Hepatocyte (in vitro differentiated cells): ENCODE data around the gene FREM1.

Source experiments
- EZH2 ChIP-seq: fragments of 200-600 bp; sonication (generic); IDR thresholded peaks from 2 replicates; pipeline ENCODE4 v1.6.1; 2016; ENCODE audit warnings: antibody characterized with exemption, mild to moderate bottlenecking, borderline replicate concordance
- EZH2phosphoT487 ChIP-seq: fragments of 200-600 bp; sonication (generic); IDR thresholded peaks from one replicate; pipeline ENCODE4 v1.6.1; 2018; ENCODE audit warnings: antibody characterized with exemption, mild to moderate bottlenecking, low read depth, moderate library complexity; ENCODE audit not compliant: unreplicated experiment, severe bottlenecking
- TF ChIP-seq, protein P1 (sequence below): fragments of 200-600 bp; sonication (generic); IDR thresholded peaks from 2 replicates; pipeline ENCODE4 v1.5.1; 2016; ENCODE audit warnings: antibody characterized with exemption, mild to moderate bottlenecking; ENCODE audit not compliant: poor library complexity

DNA sequence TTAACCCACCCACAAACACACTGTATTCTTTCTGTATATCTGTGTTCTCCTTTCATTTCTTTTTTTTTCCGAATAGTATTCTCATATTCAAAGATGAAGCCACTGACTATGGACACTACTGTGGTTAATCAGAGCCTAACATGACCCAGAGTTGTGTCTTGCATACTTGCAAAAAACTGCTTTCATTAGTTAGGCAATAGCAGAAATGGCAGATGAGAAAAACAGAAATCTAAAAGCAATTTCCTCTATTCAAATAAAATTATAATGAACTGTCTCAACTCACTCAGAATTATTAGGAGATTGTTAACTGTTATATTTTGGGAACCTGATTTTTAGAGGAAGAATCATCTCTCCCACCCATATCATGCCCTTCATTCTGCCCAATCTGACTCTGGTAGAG lies 45.9 kb downstream of the FREM1 start:
- TF ChIP-seq, protein P1, sequence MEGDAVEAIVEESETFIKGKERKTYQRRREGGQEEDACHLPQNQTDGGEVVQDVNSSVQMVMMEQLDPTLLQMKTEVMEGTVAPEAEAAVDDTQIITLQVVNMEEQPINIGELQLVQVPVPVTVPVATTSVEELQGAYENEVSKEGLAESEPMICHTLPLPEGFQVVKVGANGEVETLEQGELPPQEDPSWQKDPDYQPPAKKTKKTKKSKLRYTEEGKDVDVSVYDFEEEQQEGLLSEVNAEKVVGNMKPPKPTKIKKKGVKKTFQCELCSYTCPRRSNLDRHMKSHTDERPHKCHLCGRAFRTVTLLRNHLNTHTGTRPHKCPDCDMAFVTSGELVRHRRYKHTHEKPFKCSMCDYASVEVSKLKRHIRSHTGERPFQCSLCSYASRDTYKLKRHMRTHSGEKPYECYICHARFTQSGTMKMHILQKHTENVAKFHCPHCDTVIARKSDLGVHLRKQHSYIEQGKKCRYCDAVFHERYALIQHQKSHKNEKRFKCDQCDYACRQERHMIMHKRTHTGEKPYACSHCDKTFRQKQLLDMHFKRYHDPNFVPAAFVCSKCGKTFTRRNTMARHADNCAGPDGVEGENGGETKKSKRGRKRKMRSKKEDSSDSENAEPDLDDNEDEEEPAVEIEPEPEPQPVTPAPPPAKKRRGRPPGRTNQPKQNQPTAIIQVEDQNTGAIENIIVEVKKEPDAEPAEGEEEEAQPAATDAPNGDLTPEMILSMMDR = no peak
- TF ChIP-seq EZH2 = no peak
- no peak for TF ChIP-seq EZH2phosphoT487
